IMR-90 (cell line): ENCODE data around the gene SERPINE2. TPM values are rescaled to one million over a fixed set of nuclear protein-coding genes. Genes with fewer than 3 reads are reported as not detected.

ENCODE experiments used
- ATAC-seq: fragments of 200-7000 bp; cut with Tn5 transposase; 2 replicates; pipeline ENCODE4 v1.9.1; 2020; ENCODE audit warnings: low read depth, mild to moderate bottlenecking, moderate library complexity
- BruUV-seq: library from RNA; stranded (reverse); fragments of 400-500 nt; replicated peaks from 2 replicates; lab custom pipeline; 2021; lab: Mats Ljungman, UMichigan
- CTCF ChIA-PET: fragments of 300-600 bp; formaldehyde crosslinking; extraction: SDS; loops from one replicate; lab custom pipeline; 2021; ENCODE audit warnings: antibody characterized with exemption; lab: Yijun Ruan, JAX
- POLR2A ChIA-PET: fragments of 300-600 bp; sonication (Branson Sonifier 250); formaldehyde crosslinking; loops from one replicate; lab custom pipeline; 2022; ENCODE audit warnings: antibody characterized with exemption; ENCODE audit not compliant: unreplicated experiment; lab: Charles Lee
- DNase-seq: peaks from one replicate; pipeline ENCODE4 v3.0.0; 2013
- H2AFZ ChIP-seq: replicated peaks from 2 replicates; pipeline ENCODE3; 2013; ENCODE audit warnings: low read length, mild to moderate bottlenecking; ENCODE audit not compliant: poor library complexity
- H2AK5ac ChIP-seq: 2 replicates; pipeline ENCODE4 v1.6.1; 2013; ENCODE audit warnings: low read depth, low read length, inconsistent platforms
- H2AK9ac ChIP-seq: replicated peaks from 2 replicates; pipeline ENCODE3; 2013; ENCODE audit warnings: mild to moderate bottlenecking, low read depth, low read length, moderate library complexity; ENCODE audit not compliant: poor library complexity
- H2BK120ac ChIP-seq: 2 replicates; pipeline ENCODE4 v1.6.1; 2013; ENCODE audit warnings: low read depth, low read length, inconsistent platforms
- H2BK15ac ChIP-seq: 3 replicates; pipeline ENCODE4 v1.6.1; 2013; ENCODE audit warnings: low read depth, low read length, inconsistent platforms
- H2BK20ac ChIP-seq: 2 replicates; pipeline ENCODE4 v1.6.1; 2013; ENCODE audit warnings: low read depth, mild to moderate bottlenecking, inconsistent platforms, low read length, moderate library complexity
- H2BK5ac ChIP-seq: 2 replicates; pipeline ENCODE4 v1.6.1; 2013; ENCODE audit warnings: mild to moderate bottlenecking, low read depth, low read length, inconsistent platforms; ENCODE audit not compliant: poor library complexity, severe bottlenecking
- H3K14ac ChIP-seq: replicated peaks from 2 replicates; pipeline ENCODE4 v1.6.1; 2013; ENCODE audit warnings: low read depth, low read length, inconsistent platforms
- H3K18ac ChIP-seq: 2 replicates; pipeline ENCODE4 v1.6.1; 2013; ENCODE audit warnings: low read depth, low read length, control low read depth
- H3K23ac ChIP-seq: 2 replicates; pipeline ENCODE4 v1.6.1; 2013; ENCODE audit warnings: low read depth, low read length, inconsistent platforms
- H3K27ac ChIP-seq: 2 replicates; pipeline ENCODE4 v1.5.1; 2013; ENCODE audit warnings: mild to moderate bottlenecking, control low read depth, low read length; ENCODE audit not compliant: insufficient read depth
- H3K27me3 ChIP-seq: 2 replicates; pipeline ENCODE4 v1.6.1; 2013; ENCODE audit warnings: low read length; ENCODE audit not compliant: control insufficient read depth, insufficient read depth
- H3K36me3 ChIP-seq: 2 replicates; pipeline ENCODE4 v1.6.1; 2013; ENCODE audit warnings: low read length, mixed read lengths; ENCODE audit not compliant: control insufficient read depth, insufficient read depth
- H3K4ac ChIP-seq: 2 replicates; pipeline ENCODE4 v1.6.1; 2013; ENCODE audit warnings: low read depth, low read length, inconsistent platforms
- H3K4me1 ChIP-seq: 2 replicates; pipeline ENCODE4 v1.6.1; 2013; ENCODE audit warnings: low read length, mixed read lengths; ENCODE audit not compliant: control insufficient read depth, insufficient read depth
- H3K4me2 ChIP-seq: 2 replicates; pipeline ENCODE4 v1.6.1; 2013; ENCODE audit warnings: low read depth, mild to moderate bottlenecking, control low read depth, low read length, moderate library complexity
- H3K4me3 ChIP-seq: 2 replicates; pipeline ENCODE4 v1.5.1; 2013; ENCODE audit warnings: low read depth, mild to moderate bottlenecking, control low read depth, low read length, moderate library complexity; ENCODE audit not compliant: insufficient read depth
- H3K56ac ChIP-seq: 2 replicates; pipeline ENCODE4 v1.6.1; 2013; ENCODE audit warnings: low read length, inconsistent platforms; ENCODE audit not compliant: insufficient read depth; ENCODE audit errors: extremely low read depth
- H3K79me1 ChIP-seq, 2 experiments: 2 replicates each; pipeline ENCODE4 v1.6.1; 2013; ENCODE audit warnings: low read length in 2 of 2, inconsistent platforms in 1 of 2, low read depth in 1 of 2
- H3K9ac ChIP-seq: 2 replicates; pipeline ENCODE4 v1.6.1; 2013; ENCODE audit warnings: low read depth, low read length, control low read depth
- H3K9me1 ChIP-seq: 2 replicates; pipeline ENCODE4 v1.6.1; 2013; ENCODE audit warnings: low read length, inconsistent platforms; ENCODE audit not compliant: insufficient read depth
- H3K9me3 ChIP-seq: 2 replicates; pipeline ENCODE4 v1.6.1; 2013; ENCODE audit warnings: low read length; ENCODE audit not compliant: control insufficient read depth, insufficient read depth
- H4K20me1 ChIP-seq: 2 replicates; pipeline ENCODE4 v1.6.1; 2013; ENCODE audit warnings: low read length, inconsistent platforms; ENCODE audit not compliant: insufficient read depth
- H4K5ac ChIP-seq: 2 replicates; pipeline ENCODE4 v1.6.1; 2013; ENCODE audit warnings: mild to moderate bottlenecking, low read depth, low read length, control low read depth
- H4K8ac ChIP-seq, 2 experiments: 2 replicates each; pipeline ENCODE4 v1.6.1; 2013; ENCODE audit warnings: low read depth in 2 of 2, low read length in 2 of 2, control low read depth in 1 of 2, inconsistent platforms in 1 of 2
- H4K91ac ChIP-seq: 2 replicates; pipeline ENCODE4 v1.6.1; 2013; ENCODE audit warnings: low read depth, low read length, inconsistent platforms; ENCODE audit not compliant: insufficient read depth
- BHLHE40 ChIP-seq: fragments of 150-350 bp; IDR thresholded peaks from 2 replicates; pipeline ENCODE4 v1.6.1; 2016; ENCODE audit warnings: mild to moderate bottlenecking, low read depth, low read length
- CEBPB ChIP-seq: IDR thresholded peaks from 2 replicates; pipeline ENCODE4 v1.6.1; 2012; ENCODE audit warnings: low read depth, low read length, improper control_type of control experiment
- CHD1 ChIP-seq: IDR thresholded peaks from 2 replicates; pipeline ENCODE4 v1.6.1; 2012; ENCODE audit warnings: low read depth, low read length, improper control_type of control experiment
- FOS ChIP-seq: fragments of 150-350 bp; IDR thresholded peaks from 2 replicates; pipeline ENCODE4 v1.6.1; 2016; ENCODE audit warnings: low read depth, low read length
- MAFK ChIP-seq: IDR thresholded peaks from 2 replicates; pipeline ENCODE4 v1.6.1; 2012; ENCODE audit warnings: low read depth, low read length, improper control_type of control experiment
- MAZ ChIP-seq: IDR thresholded peaks from 2 replicates; pipeline ENCODE4 v1.6.1; 2012; ENCODE audit warnings: low read depth, mild to moderate bottlenecking, low read length, improper control_type of control experiment, moderate library complexity, borderline replicate concordance
- MXI1 ChIP-seq: IDR thresholded peaks from 2 replicates; pipeline ENCODE4 v1.6.1; 2012; ENCODE audit warnings: low read depth, mild to moderate bottlenecking, low read length, moderate library complexity, borderline replicate concordance
- NFE2L2 ChIP-seq: fragments of 150-350 bp; IDR thresholded peaks from 2 replicates; pipeline ENCODE4 v1.6.1; 2016; ENCODE audit warnings: low read depth, mild to moderate bottlenecking, low read length
- POLR2A ChIP-seq: IDR thresholded peaks from 2 replicates; pipeline ENCODE4 v1.6.1; 2012; ENCODE audit warnings: mild to moderate bottlenecking, low read depth, low read length
- RAD21 ChIP-seq: IDR thresholded peaks from 2 replicates; pipeline ENCODE4 v1.6.1; 2012; ENCODE audit warnings: low read length, improper control_type of control experiment
- RCOR1 ChIP-seq: IDR thresholded peaks from 2 replicates; pipeline ENCODE4 v1.6.1; 2012; ENCODE audit warnings: mild to moderate bottlenecking, low read length, improper control_type of control experiment; ENCODE audit not compliant: insufficient replicate concordance
- RFX5 ChIP-seq: IDR thresholded peaks from 2 replicates; pipeline ENCODE4 v1.8.0; 2012; ENCODE audit warnings: low read depth, mild to moderate bottlenecking, low read length, moderate library complexity
- SMC3 ChIP-seq: fragments of 150-350 bp; IDR thresholded peaks from 2 replicates; pipeline ENCODE4 v1.6.1; 2016; ENCODE audit warnings: low read depth, mild to moderate bottlenecking, antibody characterized with exemption, low read length, moderate library complexity
- WGBS, 2 experiments: methylation state at CpG; one replicate each; pipeline versions ENCODE4 v1.1.5 to v1.1.7; 2013; ENCODE audit warnings: missing lambda C conversion rate in 2 of 2; ENCODE audit not compliant: insufficient read length in 1 of 2; ENCODE audit errors: extremely low coverage in 2 of 2; 5-methylcytosine and 5-hydroxymethylcytosine counted together
- dilution Hi-C: fragments of 300-500 bp; cut with HindIII; formaldehyde crosslinking; loops from one replicate; pipeline ENCODE4 v1.14.3; 2018; ENCODE audit warnings: low sequenced_read_pairs; ENCODE audit not compliant: unreplicated experiment
- in situ Hi-C: fragments of 300-500 bp; cut with MboI; formaldehyde crosslinking; loops from 3 replicates; pipeline ENCODE4 v1.14.3; 2019; ENCODE audit warnings: low sequenced_read_pairs, inconsistent platforms, mixed read lengths
- intact Hi-C: fragments of 100-400 bp; cut with micrococcal nuclease; formaldehyde crosslinking; loops from 2 replicates; pipeline ENCODE4 v1.10.0; 2022
- polyA plus RNA-seq, 3 experiments: library from polyadenylated mRNA; depleted of rRNA; stranded (reverse); fragments of >200 nt; gene quantifications; 2 replicates each; pipeline ENCODE4 v1.2.3, GENCODE V29; 2012; ENCODE audit warnings: low replicate concordance in 1 of 3
- total RNA-seq: library from RNA; depleted of rRNA; stranded (reverse); fragments of >200 nt; gene quantifications from 2 replicates; pipeline ENCODE4 v1.2.3, GENCODE V29; 2012
- TF ChIP-seq, protein P1 (sequence below): fragments of 150-350 bp; IDR thresholded peaks from 2 replicates; pipeline ENCODE4 v1.6.1; 2017; ENCODE audit warnings: mild to moderate bottlenecking, antibody characterized with exemption, low read length, low read depth
- TF ChIP-seq, protein P2 (sequence below): fragments of 150-350 bp; IDR thresholded peaks from 2 replicates; pipeline ENCODE4 v1.6.1; 2016; ENCODE audit warnings: low read depth, mild to moderate bottlenecking, low read length, moderate library complexity, borderline replicate concordance
- TF ChIP-seq, protein P3 (sequence below): conservative IDR thresholded peaks from 2 replicates; pipeline ENCODE4 v1.5.1; 2012; ENCODE audit warnings: mild to moderate bottlenecking, low read depth, low read length, improper control_type of control experiment

SERPINE2 gene
- total and polyA plus RNA-seq, 2 of the 4 experiments (the other 2 are of a cell fraction) = 24.0 to 62.7 TPM

DNA sequence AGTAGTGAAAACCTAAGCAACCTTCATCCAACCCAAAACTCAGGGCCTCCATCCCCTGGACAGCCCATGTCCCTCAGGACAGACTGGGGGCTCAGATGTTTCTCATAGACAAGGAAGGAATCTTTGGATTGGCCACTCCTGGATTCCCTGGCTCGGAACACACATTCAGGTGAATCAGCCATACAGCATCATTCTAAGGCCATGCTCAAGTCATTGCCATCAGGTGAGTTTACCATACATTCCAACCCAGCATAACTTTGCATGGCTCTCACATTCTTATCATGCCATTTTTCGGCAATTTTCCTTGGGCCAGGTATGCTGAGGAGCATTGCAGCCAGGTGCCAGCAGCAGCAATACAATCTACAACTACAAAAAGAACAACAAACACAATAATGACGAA, 34.6 kb upstream of the SERPINE2 start:
- intact Hi-C loops = no loop called here
- no peak overlapping the region for H2BK5ac ChIP-seq
- no peak overlapping the region for H3K14ac ChIP-seq
- in situ Hi-C loops = no loop called here
- H3K23ac ChIP-seq = no peak overlapping the region
- no peaks in the 10 kb centered on the region for H4K20me1 ChIP-seq
- BruUV-seq = no TSS peak
- DNase-seq (no peak), ATAC-seq (no peak)
- no peak overlapping the region for H3K4me3 ChIP-seq
- no peak overlapping the region for H3K4me2 ChIP-seq
- no peaks in the 10 kb centered on the region for H3K9me3 ChIP-seq
- H2AK9ac ChIP-seq = no peak overlapping the region
- ChIA-PET CTCF (interaction anchor here (0.7 kb wide), 1 partner anchor 26 kb away, joined by 3 read pairs; no protein-coding TSS in a partner anchor), POLR2A (no interaction called here)
- H3K9me1 ChIP-seq = no peaks in the 10 kb centered on the region
- no peak overlapping the region for H2BK120ac ChIP-seq
- peaks cover 3% of the 10 kb centered on the region; the same call in 1 of the 2 replicates for H3K27me3 ChIP-seq
- H2BK15ac ChIP-seq = no peak overlapping the region
- H4K5ac ChIP-seq = no peak overlapping the region
- WGBS, 2 experiments = 88% methylated on average over 1 of the region's 3 CpGs; no CpG with 5 or more reads in 1 of the 2 experiments
- H2AFZ ChIP-seq = no peak overlapping the region
- H3K56ac ChIP-seq = no peak overlapping the region
- no peak for TF ChIP-seq RFX5
- TF ChIP-seq NFE2L2 = no peak
- TF ChIP-seq, protein P1, sequence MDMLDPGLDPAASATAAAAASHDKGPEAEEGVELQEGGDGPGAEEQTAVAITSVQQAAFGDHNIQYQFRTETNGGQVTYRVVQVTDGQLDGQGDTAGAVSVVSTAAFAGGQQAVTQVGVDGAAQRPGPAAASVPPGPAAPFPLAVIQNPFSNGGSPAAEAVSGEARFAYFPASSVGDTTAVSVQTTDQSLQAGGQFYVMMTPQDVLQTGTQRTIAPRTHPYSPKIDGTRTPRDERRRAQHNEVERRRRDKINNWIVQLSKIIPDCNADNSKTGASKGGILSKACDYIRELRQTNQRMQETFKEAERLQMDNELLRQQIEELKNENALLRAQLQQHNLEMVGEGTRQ = no peak
- no peak for TF ChIP-seq POLR2A
- TF ChIP-seq CHD1 = no peak
- TF ChIP-seq FOS = no peak
- no peak for TF ChIP-seq CEBPB
- TF ChIP-seq MXI1 = no peak
- TF ChIP-seq MAFK = no peak
- no peak for TF ChIP-seq BHLHE40
- no peak for TF ChIP-seq RCOR1
- TF ChIP-seq, protein P2, sequence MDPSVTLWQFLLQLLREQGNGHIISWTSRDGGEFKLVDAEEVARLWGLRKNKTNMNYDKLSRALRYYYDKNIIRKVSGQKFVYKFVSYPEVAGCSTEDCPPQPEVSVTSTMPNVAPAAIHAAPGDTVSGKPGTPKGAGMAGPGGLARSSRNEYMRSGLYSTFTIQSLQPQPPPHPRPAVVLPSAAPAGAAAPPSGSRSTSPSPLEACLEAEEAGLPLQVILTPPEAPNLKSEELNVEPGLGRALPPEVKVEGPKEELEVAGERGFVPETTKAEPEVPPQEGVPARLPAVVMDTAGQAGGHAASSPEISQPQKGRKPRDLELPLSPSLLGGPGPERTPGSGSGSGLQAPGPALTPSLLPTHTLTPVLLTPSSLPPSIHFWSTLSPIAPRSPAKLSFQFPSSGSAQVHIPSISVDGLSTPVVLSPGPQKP = no peak
- TF ChIP-seq, protein P3, sequence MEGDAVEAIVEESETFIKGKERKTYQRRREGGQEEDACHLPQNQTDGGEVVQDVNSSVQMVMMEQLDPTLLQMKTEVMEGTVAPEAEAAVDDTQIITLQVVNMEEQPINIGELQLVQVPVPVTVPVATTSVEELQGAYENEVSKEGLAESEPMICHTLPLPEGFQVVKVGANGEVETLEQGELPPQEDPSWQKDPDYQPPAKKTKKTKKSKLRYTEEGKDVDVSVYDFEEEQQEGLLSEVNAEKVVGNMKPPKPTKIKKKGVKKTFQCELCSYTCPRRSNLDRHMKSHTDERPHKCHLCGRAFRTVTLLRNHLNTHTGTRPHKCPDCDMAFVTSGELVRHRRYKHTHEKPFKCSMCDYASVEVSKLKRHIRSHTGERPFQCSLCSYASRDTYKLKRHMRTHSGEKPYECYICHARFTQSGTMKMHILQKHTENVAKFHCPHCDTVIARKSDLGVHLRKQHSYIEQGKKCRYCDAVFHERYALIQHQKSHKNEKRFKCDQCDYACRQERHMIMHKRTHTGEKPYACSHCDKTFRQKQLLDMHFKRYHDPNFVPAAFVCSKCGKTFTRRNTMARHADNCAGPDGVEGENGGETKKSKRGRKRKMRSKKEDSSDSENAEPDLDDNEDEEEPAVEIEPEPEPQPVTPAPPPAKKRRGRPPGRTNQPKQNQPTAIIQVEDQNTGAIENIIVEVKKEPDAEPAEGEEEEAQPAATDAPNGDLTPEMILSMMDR = no peak
- no peak for TF ChIP-seq RAD21
- TF ChIP-seq MAZ = no peak
- no peak for TF ChIP-seq SMC3
- H3K9ac ChIP-seq = no peak overlapping the region
- H2AK5ac ChIP-seq = no peak overlapping the region
- no peak overlapping the region for H4K91ac ChIP-seq
- dilution Hi-C loops = no loop called here
- no peaks in the 10 kb centered on the region for H3K36me3 ChIP-seq
- H2BK20ac ChIP-seq = no peak overlapping the region
- no peak overlapping the region for H3K27ac ChIP-seq
- H4K8ac ChIP-seq = no peak overlapping the region
- H3K18ac ChIP-seq = no peak overlapping the region
- H3K4me1 ChIP-seq = peaks cover 2% of the 10 kb centered on the region; the same call in 1 of the 2 replicates
- no peaks in the 10 kb centered on the region for H3K79me1 ChIP-seq
- H3K4ac ChIP-seq = no peak overlapping the region
